ENCODE measurements around the gene CTTNBP2. TPM values are rescaled to one million over a fixed set of nuclear protein-coding genes. Genes with fewer than 3 reads are reported as not detected.

The CTTNBP2 gene
- total RNA-seq, 1 donor from 2014 or later, result 6.6 TPM

DNA sequence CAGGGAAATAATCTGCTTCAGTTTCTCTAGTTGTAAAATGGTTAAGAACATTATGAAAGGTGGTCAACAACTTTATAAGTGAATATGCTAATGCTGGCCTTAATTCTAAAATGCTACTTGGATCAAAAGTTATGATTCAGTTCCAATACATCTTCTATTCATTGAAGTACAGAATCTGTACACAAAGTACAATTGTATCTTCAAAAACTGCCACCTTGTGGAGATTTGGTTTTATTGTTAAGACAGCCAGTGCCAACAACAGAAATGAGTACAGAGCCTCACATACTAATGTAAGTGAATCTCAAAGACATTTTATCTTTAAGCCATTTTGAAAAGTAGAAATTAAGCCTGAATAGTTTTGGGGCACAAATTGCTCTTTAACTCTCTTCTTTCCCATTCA is 199.4 kb downstream of the CTTNBP2 start:
- no peak for DNase-seq
- Histone ChIP-seq H3K9me3 (no peaks in the 10 kb centered on the region), H3K4me3 (no peak overlapping the region), H3K27ac (peak overlapping the region; percentile 62), H3K36me3 (no peaks in the 10 kb centered on the region), H3K4me1 (no peaks in the 10 kb centered on the region), H3K27me3 (ENCODE audit: low read depth) (no peaks in the 10 kb centered on the region)
- ATAC-seq, result peak; percentile 66 to 77
- TF ChIP-seq CTCF (IDR thresholded peaks at IDR 0.05), result peak; percentile 21
- intact Hi-C loops (cut with DNase I), result no loop called here

DNA sequence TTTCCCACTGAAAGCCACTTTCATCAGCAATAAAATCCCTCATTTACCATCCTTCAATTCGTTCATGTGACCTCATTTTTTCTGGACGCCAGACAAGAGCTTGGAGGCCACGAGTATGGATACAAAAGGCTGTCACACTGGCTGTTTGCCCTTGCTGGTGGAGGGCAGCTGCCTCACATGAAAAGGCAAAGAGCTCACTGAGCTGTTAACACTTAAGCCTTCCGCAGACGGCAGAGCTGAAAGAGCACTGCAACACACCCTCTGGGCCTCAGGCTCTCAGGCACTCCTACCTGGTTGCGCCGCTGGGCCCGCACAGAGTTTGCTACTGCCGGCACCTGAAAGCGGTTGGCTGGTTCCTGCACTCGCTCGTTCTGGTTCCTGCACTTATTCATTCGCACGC is 199.9 kb downstream of the CTTNBP2 start:
- H3K27me3 ChIP-seq (ENCODE audit: low read depth), result no peaks in the 10 kb centered on the region
- H3K9me3 ChIP-seq, result no peaks in the 10 kb centered on the region
- H3K4me3 ChIP-seq, result no peak overlapping the region
- H3K36me3 ChIP-seq, result no peaks in the 10 kb centered on the region
- TF ChIP-seq CTCF (IDR thresholded peaks at IDR 0.05), result no peak
- ATAC-seq (peak; percentile 91), DNase-seq (peak; percentile 69)
- peak overlapping the region; percentile 62 for H3K27ac ChIP-seq
- intact Hi-C loops (cut with DNase I), result no loop called here
- H3K4me1 ChIP-seq, result no peaks in the 10 kb centered on the region

DNA sequence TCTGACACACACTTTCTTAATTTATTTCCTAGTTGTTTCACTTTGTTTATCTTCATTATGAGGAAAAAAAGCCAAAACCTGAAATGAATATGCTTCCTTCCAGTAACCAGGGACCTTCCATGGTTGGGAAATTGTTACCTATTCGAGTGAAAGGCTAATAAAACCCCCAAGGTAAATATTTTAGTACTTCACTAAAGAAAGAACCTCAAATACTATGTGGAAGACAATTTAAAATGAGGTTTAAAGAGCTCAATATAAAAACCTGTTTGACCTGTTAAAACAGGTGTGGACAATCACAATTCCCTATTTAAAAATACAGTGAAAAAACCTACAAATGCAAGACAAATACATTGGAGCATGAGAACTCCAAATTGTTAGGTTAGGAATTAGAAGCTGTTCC is 200.8 kb downstream of the CTTNBP2 start:
- peak; percentile 71 to 77 for ATAC-seq
- DNase-seq, result no peak
- intact Hi-C loops (cut with DNase I), result no loop called here
- Histone ChIP-seq H3K27me3 (ENCODE audit: low read depth) (no peaks in the 10 kb centered on the region), H3K4me1 (no peaks in the 10 kb centered on the region), H3K4me3 (no peak overlapping the region), H3K36me3 (no peaks in the 10 kb centered on the region), H3K9me3 (no peaks in the 10 kb centered on the region), H3K27ac (no peak overlapping the region)
- no peak for TF ChIP-seq CTCF (IDR thresholded peaks at IDR 0.05)

DNA sequence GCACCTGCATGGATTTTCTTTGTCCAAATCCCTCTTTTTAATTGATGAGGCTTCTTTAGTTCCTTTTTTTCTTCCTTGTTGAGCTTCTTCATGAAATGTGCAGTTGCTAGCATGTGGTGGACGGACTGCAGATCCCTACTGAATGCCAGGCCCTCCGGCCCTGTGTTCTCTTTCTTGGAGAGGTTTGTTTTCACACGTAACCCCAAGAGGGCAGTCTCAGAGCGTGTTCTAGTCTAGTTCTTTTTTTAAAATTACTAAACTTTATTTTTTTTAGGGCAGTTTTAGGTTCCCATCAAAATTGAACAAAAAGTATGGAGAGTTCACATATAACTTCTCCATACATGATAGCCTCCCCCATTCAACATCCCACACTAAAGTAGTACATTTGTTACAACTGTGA is 203.4 kb downstream of the CTTNBP2 start:
- Histone ChIP-seq H3K4me3 (no peak overlapping the region), H3K27ac (no peak overlapping the region), H3K36me3 (no peaks in the 10 kb centered on the region), H3K4me1 (no peaks in the 10 kb centered on the region), H3K9me3 (no peaks in the 10 kb centered on the region), H3K27me3 (ENCODE audit: low read depth) (no peaks in the 10 kb centered on the region)
- TF ChIP-seq CTCF (IDR thresholded peaks at IDR 0.05), result no peak
- intact Hi-C loops (cut with DNase I), result no loop called here
- no peak for DNase-seq
- ATAC-seq, result no peak

DNA sequence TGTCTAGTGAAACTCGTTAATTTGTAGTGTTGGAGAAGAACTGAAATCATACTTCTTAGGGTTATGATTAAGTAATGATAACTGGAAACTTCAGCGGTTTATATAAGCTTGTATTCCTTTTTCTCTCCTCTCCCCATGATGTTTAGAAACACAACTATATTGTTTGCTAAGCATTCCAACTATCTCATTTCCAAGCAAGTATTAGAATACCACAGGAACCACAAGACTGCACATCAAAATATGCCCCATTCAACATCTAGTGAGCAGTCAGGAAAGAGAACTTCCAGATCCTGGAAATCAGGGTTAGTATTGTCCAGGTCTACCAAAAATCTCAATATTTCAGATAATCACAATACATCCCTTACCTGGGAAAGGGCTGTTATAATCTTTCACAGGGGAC is 205.8 kb downstream of the CTTNBP2 start:
- H3K36me3 ChIP-seq, result no peaks in the 10 kb centered on the region
- no peak for TF ChIP-seq CTCF (IDR thresholded peaks at IDR 0.05)
- H3K27ac ChIP-seq, result no peak overlapping the region
- H3K9me3 ChIP-seq, result no peaks in the 10 kb centered on the region
- H3K4me1 ChIP-seq, result no peaks in the 10 kb centered on the region
- no peaks in the 10 kb centered on the region for H3K27me3 ChIP-seq (ENCODE audit: low read depth)
- intact Hi-C loops (cut with DNase I), result no loop called here
- no peak for DNase-seq
- H3K4me3 ChIP-seq, result no peak overlapping the region
- no peak for ATAC-seq

GRCh38 chr7:117666689-117667088 is 206.6 kb downstream of the CTTNBP2 start:
- H3K27ac ChIP-seq, result no peak overlapping the region
- H3K27me3 ChIP-seq (ENCODE audit: low read depth), result no peaks in the 10 kb centered on the region
- no peaks in the 10 kb centered on the region for H3K9me3 ChIP-seq
- no peak for TF ChIP-seq CTCF (IDR thresholded peaks at IDR 0.05)
- H3K4me1 ChIP-seq, result no peaks in the 10 kb centered on the region
- DNase-seq, result no peak
- no peak for ATAC-seq
- intact Hi-C loops (cut with DNase I), result no loop called here
- H3K4me3 ChIP-seq, result no peak overlapping the region
- no peaks in the 10 kb centered on the region for H3K36me3 ChIP-seq
